Sigmoid colon (tissue), 3 donors: Measurements from ENCODE around the gene SLC12A5.

Source experiments
- CTCF ChIP-seq, 4 experiments: fragments of 450-650 bp in 3 of 4; fragments of 200-600 bp in 1 of 4; IDR thresholded peaks; one replicate each; pipeline ENCODE4 v1.5.1; 2016 to 2019; ENCODE audit warnings: antibody characterized with exemption in 4 of 4, mild to moderate bottlenecking in 3 of 4, moderate library complexity in 2 of 4
- POLR2A ChIP-seq, 2 donors: fragments of 450-650 bp; IDR thresholded peaks; one replicate each; pipeline ENCODE4 v1.6.1; 2016; ENCODE audit warnings: antibody characterized with exemption in 2 of 2, mild to moderate bottlenecking in 2 of 2, moderate library complexity in 2 of 2

GRCh38 chr20:46085179-46085851 is 56.3 kb downstream of the SLC12A5 start:
- TF ChIP-seq CTCF (IDR thresholded peaks at IDR 0.05) (no peak), POLR2A (IDR thresholded peaks at IDR 0.05) (no peak)
